ENCODE measurements around the gene EPHB2.

EPHB2 gene

DNA sequence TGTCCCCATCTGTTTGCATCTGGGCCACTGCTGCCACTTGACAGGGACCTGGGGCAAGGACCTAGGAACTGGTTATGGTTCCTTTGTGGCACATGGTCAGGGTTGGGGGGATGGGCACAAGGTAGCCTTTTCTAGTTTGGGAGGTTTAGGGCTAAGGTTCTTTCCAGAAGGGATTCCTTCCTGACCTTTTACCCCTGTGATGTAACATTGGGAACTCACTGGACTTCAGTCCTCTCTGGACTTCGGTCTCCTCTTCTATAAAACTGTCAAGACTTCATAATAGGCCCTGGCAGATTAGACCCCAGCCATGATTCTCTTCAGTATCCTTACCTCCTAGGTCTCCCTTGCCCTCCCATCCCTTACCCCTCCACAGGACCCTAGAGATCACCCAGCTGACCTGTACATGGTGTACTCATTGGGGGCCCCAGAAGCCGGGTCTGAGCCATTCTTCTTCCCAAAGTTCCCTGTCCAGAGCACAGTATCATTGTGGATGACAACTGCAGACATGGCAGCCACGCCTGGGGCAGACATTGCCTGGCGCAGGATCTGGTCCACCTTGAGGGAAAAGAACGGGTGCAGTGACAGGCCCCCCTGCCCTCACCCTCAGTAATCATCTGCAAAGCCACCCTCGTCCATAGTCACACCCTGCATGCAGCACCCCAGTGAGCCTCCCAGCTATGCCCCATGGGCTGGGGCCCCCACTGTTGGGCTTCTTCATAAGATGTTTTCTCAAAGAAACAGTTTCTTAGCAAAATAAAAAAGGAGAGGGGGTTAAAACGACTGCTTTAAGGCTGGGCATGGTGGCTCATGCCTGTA, 249.1 kb downstream of the EPHB2 start:
- no peak for DNase-seq

DNA sequence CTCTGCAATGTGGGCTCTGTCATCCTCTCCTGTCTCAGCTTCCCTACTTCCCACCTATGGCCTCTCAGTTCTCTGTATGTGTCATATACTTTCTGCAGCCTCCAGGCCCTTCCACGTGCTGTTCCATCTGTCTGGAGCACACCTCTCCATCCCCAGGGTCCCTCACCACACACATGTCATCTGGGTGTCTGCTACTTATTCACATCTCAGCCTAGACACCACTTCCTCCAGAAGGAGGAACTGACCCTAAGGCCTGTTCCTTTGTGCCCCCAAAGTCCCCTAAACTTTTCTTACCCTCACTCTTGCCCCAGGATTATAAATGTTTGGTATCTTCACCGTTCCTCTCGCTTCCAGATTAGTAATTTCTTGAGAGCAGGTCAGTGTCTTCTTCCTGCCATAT, 251.9 kb downstream of the EPHB2 start:
- no peak for DNase-seq

DNA sequence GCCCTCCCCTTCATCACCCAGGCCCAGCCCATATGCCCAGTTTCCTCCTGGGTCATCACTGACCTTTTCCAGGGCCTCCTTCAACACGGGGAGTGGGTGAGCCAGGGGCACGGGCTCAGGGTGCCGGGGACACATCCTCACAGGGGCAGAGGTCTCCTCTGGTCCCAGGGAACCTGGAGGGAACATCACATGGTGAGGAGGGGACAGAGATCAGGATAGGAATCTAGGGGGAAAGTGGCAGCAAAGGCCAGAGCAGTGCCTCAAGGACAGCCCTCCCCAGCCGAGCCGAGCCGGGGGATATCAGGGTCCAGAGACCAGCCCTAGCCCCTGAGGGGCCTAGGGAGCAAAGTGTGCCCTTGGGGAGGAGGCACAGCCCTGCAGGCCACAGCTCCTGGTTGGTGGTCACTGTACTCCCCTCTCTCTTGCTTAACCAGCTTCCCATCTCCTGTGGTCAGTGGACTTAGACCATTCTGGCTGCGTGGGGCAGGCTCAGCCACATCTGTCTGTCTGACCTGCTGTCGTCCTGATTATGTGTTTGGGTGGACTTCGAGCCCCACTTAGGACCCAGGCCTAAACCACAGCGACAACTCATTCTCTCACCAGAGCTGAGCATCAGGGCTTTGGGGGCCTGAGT, 252.5 kb downstream of the EPHB2 start:
- no peak for DNase-seq

DNA sequence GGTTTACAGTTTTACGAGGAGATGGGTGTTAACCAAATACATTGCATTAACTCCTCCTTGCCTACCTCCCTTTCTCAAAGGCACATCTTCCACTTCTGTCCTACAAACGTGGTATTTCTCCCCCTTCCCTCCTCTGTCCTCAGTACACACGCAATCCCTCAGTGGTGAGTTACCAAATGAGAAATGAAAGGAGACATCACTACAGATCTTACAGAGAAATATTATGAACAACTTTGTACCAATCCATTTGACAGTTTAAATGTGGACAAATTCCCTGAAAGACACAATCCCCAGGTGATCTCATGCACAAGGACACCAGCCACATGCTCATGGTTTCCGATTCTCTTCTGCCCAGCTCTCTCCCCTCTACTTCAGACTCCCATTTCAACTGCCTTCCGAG, 255.7 kb downstream of the EPHB2 start:
- no peak for DNase-seq

DNA sequence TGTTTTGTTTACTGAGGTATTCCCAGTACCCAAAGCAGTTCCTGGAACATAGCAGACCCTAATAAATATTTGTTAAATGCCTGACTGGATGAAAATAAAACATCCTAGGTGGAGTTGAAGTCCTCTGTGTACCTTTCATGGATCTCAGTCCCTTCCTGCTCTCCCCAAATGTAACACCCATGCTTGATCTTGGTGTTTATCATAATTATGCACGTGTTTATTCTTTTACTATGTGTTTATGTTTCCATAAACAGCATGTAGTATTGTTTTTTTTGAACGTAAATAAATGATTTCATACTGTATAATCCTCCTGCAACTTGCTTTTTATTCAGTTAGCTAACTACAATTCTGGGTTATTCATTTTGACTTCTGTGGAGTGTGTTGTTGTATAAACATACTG, 257.2 kb downstream of the EPHB2 start:
- no peak for DNase-seq

DNA sequence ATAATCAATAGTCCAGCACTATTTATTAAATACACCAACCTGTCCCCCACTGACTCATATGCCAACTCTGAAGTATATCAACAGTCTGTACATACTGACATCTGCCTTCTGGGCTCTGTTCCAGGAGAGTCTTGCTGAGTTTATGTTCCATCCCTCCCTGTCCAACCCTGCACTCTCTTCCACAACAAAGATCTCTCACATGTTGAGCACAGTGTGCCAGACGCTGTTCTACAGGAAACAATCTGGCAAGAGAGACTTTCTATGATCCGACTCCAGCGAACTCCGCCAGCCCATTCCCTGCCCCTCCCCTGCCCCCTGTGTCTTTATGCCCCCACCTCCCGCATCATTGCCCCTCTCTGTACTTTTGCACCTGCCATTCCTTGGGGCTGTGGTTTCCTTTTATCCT, 258.7 kb downstream of the EPHB2 start:
- no peak for DNase-seq

DNA sequence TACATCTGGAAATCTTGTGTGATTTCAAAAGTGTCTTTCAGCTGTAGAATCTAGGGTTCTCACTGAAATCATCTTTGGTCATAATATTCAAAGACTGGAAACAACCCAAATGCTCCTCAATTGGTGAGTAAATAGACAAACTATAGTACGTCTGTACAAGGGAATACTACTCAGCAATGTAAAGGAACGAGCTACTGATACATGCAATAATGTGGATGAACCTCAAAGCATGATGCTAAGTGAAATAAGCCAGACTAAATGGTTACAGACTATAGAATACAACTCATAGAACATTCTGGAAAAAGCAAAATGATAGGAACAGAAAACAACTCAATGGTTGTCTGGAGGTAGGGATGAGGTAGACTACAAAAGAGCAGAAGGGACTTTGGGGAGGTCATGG, 259.5 kb downstream of the EPHB2 start:
- no peak for DNase-seq
